ENCODE results near the gene BDKRB1.

BDKRB1 gene

GRCh38 chr14:96233661-96234060 is 22.3 kb upstream of the BDKRB1 start:
- TF ChIP-seq POLR2AphosphoS5 (IDR thresholded peaks at IDR 0.05; ENCODE audit: low read depth, low read length) (no peak), SIN3A (IDR thresholded peaks at IDR 0.05; ENCODE audit: borderline replicate concordance, insufficient read depth, low read length) (no peak), TAF1 (IDR thresholded peaks at IDR 0.05; ENCODE audit: borderline replicate concordance, insufficient read depth, low read length) (no peak), FOXP2 (optimal IDR thresholded peaks at IDR 0.05; ENCODE audit: borderline replicate concordance, extremely low read depth, extremely low read length, insufficient read depth) (no peak)
- TF ChIP-seq, protein P1, sequence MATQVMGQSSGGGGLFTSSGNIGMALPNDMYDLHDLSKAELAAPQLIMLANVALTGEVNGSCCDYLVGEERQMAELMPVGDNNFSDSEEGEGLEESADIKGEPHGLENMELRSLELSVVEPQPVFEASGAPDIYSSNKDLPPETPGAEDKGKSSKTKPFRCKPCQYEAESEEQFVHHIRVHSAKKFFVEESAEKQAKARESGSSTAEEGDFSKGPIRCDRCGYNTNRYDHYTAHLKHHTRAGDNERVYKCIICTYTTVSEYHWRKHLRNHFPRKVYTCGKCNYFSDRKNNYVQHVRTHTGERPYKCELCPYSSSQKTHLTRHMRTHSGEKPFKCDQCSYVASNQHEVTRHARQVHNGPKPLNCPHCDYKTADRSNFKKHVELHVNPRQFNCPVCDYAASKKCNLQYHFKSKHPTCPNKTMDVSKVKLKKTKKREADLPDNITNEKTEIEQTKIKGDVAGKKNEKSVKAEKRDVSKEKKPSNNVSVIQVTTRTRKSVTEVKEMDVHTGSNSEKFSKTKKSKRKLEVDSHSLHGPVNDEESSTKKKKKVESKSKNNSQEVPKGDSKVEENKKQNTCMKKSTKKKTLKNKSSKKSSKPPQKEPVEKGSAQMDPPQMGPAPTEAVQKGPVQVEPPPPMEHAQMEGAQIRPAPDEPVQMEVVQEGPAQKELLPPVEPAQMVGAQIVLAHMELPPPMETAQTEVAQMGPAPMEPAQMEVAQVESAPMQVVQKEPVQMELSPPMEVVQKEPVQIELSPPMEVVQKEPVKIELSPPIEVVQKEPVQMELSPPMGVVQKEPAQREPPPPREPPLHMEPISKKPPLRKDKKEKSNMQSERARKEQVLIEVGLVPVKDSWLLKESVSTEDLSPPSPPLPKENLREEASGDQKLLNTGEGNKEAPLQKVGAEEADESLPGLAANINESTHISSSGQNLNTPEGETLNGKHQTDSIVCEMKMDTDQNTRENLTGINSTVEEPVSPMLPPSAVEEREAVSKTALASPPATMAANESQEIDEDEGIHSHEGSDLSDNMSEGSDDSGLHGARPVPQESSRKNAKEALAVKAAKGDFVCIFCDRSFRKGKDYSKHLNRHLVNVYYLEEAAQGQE (IDR thresholded peaks at IDR 0.05; ENCODE audit: insufficient read depth in 1 of 2, low read depth in 2 of 2, low read length in 2 of 2) = no peak

DNA sequence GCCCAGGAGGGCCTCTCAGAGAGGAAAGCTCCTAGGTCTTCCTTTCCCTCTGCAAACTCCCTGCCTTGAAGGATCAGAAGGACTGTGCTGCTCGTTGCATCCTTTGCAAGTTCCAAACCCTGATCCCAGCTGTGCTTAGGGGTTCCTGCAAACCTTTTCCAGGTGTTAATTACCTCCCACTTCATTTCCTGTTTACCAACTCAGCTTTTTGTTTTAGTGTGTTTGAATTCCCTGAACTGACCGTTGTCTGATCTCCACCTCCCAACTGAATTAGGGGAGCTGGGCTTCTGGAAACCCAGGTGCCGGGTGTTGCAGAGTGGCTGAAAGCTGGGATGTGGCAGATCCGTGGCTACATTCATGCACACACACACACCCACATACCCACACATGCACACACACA is 20.6 kb upstream of the BDKRB1 start:
- TF ChIP-seq POLR2AphosphoS5 (IDR thresholded peaks at IDR 0.05; ENCODE audit: low read depth, low read length) (no peak), FOXP2 (optimal IDR thresholded peaks at IDR 0.05; ENCODE audit: borderline replicate concordance, extremely low read depth, extremely low read length, insufficient read depth) (no peak), SIN3A (IDR thresholded peaks at IDR 0.05; ENCODE audit: borderline replicate concordance, insufficient read depth, low read length) (no peak), TAF1 (IDR thresholded peaks at IDR 0.05; ENCODE audit: borderline replicate concordance, insufficient read depth, low read length) (no peak)
- TF ChIP-seq, protein P1 (IDR thresholded peaks at IDR 0.05; ENCODE audit: insufficient read depth in 1 of 2, low read depth in 2 of 2, low read length in 2 of 2) = no peak

GRCh38 chr14:96237641-96238040 is 18.4 kb upstream of the BDKRB1 start:
- TF ChIP-seq, protein P1 (IDR thresholded peaks at IDR 0.05; ENCODE audit: insufficient read depth in 1 of 2, low read depth in 2 of 2, low read length in 2 of 2) = no peak
- TF ChIP-seq TAF1 (IDR thresholded peaks at IDR 0.05; ENCODE audit: borderline replicate concordance, insufficient read depth, low read length) (no peak), POLR2AphosphoS5 (IDR thresholded peaks at IDR 0.05; ENCODE audit: low read depth, low read length) (no peak), FOXP2 (optimal IDR thresholded peaks at IDR 0.05; ENCODE audit: borderline replicate concordance, extremely low read depth, extremely low read length, insufficient read depth) (no peak), SIN3A (IDR thresholded peaks at IDR 0.05; ENCODE audit: borderline replicate concordance, insufficient read depth, low read length) (no peak)

DNA sequence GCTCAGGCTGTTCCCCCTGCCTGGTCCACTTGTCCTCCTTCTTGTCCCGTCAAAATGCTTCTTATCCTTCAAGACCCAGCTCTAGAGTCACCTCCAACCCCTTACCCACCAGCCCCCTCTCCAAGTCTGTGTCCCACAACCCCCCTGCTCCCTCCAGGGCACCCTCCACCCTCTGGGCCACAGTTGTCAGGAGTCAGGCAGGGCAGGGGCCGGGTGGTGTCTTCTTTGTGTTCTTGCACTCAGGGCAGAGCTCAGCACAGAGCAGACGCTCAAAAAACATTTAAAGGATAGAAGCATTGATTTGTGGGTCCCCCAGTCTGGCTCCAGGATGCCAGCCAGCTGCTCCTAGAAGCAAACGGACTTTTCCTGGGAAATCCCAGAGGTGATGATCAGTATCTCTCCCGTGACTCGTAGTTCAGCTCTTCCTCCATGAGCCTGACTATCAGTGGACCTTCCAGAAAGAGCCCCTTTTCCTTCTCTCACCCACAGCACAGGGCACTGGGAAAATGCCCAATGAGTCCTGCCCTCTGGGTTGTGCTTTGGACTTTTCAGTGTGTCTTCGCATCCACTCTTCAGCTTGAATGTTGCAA is 17.2 kb upstream of the BDKRB1 start:
- TF ChIP-seq SIN3A (IDR thresholded peaks at IDR 0.05; ENCODE audit: borderline replicate concordance, insufficient read depth, low read length) (no peak), POLR2AphosphoS5 (IDR thresholded peaks at IDR 0.05; ENCODE audit: low read depth, low read length) (no peak), TAF1 (IDR thresholded peaks at IDR 0.05; ENCODE audit: borderline replicate concordance, insufficient read depth, low read length) (no peak), FOXP2 (optimal IDR thresholded peaks at IDR 0.05; ENCODE audit: borderline replicate concordance, extremely low read depth, extremely low read length, insufficient read depth) (no peak)
- TF ChIP-seq, protein P1 (IDR thresholded peaks at IDR 0.05; ENCODE audit: insufficient read depth in 1 of 2, low read depth in 2 of 2, low read length in 2 of 2) = no peak

Measured in PFSK-1 (cell line).